GM18520 (cell line): ENCODE measurements around the gene XAB2.

Experiments used
- ATAC-seq: cut with Tn5 transposase; IDR thresholded peaks from one replicate; pipeline ENCODE4 v1.9.1; 2021; ENCODE audit not compliant: unreplicated experiment

XAB2 gene

DNA sequence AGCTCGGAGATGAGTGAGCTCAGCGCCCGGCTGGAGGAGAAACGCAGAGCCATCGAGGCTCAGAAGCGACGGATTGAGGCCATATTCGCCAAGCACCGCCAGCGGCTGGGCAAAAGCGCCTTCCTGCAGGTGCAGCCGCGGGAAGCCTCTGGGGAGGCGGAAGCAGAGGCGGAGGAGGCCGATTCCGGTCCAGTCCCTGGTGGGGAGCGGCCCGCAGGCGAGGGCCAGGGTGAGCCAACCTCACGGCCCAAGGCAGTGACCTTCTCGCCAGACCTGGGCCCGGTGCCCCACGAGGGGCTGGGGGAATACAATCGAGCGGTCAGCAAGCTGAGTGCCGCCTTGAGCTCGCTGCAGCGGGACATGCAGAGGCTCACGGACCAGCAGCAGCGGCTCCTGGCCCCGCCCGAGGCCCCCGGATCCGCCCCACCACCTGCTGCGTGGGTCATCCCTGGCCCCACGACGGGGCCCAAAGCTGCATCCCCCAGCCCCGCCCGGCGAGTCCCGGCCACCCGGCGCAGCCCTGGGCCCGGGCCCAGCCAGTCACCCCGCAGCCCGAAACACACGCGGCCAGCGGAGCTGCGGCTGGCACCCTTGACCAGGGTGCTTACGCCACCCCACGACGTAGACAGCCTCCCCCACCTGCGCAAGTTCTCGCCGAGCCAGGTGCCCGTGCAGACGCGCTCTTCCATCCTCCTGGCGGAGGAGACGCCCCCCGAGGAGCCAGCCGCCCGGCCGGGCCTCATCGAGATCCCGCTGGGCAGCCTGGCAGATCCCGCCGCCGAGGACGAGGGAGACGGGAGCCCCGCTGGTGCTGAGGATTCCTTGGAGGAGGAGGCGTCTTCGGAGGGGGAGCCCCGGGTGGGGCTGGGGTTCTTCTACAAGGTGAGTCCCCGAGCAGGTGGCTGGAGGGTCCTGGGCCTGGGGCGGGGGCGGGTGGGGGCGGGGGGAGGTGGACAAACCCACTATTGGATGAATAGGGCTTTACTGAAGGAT is 16.8 kb downstream of the XAB2 start:
- ATAC-seq: no peak

DNA sequence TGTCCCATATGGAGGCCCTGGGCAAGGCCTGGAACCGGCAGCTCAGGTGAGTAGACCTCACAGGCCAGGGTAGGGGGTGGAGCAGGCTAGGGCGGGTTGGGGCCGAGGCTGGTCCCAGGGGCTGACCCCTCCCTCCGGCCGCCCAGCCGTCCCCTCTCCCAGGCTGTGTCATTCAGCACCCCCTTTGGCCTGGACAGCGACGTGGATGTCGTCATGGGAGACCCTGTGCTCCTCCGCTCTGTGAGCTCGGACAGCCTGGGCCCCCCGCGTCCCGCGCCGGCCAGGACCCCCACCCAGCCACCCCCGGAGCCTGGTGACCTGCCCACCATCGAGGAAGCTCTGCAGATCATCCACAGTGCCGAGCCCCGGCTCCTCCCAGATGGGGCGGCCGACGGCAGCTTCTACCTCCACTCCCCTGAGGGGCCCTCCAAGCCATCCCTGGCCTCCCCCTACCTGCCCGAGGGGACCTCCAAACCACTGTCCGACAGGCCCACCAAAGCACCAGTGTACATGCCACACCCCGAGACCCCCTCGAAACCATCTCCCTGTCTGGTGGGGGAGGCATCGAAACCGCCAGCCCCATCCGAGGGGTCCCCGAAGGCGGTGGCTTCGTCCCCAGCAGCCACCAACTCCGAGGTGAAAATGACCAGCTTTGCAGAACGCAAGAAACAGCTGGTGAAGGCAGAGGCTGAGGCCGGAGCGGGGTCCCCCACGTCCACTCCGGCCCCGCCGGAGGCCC is 17.6 kb downstream of the XAB2 start:
- ATAC-seq: no peak

GRCh38 chr19:7610491-7611240 is 18.7 kb downstream of the XAB2 start:
- no peak for ATAC-seq

DNA sequence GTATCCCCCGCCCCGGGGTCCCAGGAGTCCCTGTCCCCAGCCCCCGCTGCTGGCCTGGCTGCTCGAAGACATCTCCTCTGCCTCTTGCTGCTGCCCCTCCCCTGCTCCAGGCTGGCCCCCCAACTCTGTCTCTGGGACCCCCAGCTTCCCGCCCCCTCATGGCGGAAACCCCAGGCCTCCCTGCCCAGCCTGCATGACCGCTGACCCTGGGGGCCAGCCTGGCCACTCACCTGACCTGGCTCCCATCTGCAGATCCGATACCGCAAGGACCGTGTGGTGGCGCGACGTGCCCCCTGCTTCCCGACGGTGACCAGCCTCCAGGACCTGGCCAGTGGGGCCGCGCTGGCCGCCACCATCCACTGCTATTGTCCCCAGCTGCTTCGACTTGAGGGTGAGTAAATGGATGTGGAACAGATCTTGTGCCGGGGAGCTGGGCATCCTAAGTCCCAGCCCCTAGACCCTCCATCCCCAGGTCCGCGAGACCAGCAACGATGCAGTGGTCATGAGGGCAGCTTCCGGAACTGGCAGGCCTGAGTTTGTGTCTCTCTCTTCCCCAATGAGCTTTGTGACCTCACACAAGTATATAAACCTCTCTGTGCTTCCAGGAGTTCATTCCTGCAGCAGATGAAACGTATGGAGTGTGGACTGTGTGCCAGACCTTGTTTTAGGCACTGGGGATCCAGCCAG is 21.3 kb downstream of the XAB2 start:
- no peak for ATAC-seq

DNA sequence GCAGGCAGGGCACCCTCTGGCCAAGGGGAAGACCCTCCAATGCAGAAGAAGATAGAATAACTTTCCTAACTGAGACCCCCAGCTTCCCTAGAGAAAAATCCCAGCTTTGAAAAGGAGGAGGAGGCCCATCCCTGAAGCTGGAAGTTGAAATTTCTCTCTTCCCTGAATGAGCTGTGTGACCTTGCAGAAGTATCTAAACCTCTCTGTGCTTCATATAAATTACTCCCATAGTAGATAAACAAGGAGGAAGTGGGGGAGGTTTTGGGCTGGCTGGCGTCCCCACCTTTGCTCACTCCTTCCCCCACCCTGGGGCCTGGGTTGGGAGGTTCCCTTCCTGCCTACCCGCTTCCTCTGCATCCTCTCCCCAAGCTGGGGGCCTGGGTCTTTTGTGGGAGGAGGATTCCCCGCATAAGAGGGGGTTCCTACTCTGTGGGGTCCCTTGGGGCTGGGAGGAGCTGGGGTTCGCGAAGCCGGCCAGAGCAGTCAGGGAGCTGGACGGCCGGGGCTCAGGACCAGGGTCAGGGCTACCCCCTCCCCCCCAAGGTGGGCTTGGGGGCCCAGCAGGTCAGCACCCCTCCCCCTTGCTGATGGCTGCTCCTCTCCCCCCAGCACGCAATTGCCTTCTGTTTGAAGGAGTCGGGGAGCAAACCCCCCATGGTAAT is 22.0 kb downstream of the XAB2 start:
- no peak for ATAC-seq

- ATAC-seq: no peak
Measured at GRCh38 chr19:7606289-7606688, 23.1 kb downstream of the XAB2 start.

DNA sequence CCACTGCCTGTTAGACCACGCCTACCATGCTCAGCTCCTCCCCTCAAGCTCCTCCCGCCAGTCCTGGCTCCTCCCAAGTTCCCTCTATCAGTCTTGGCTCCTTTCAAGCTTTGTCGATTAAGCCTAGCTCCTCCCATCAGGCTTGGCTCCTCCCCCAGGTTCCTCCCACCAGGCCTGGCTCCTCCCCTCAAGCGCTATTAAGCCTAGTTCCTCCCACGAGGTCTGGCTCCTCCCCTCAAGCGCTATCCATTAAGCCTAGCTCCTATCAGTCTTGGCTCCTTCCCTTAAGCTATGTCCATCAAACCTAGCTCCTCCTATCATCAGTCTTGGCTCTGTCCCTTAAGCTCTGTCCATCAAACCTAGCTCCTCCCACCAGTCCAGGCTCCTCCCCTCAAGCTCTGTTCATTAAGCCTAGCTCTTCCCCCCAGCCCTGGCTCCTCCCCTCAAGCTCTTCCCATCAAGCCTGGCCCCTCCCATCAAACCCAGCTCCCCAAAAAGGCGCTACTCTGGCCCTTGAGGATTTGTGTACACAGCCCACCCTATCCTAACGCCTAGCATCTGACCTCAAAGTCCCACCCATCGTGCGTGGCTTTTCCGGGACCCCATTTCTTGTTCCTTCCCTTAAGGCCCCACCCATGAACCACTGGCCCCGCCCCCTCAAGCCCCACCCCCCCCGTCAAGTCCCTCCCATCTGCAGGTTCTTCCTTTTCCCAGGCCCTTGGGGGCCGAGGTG is 23.7 kb downstream of the XAB2 start:
- ATAC-seq: no peak

GRCh38 chr19:7603919-7604318 is 25.4 kb downstream of the XAB2 start:
- no peak for ATAC-seq

- ATAC-seq: no peak
Measured at GRCh38 chr19:7602935-7603497, 26.3 kb downstream of the XAB2 start.

DNA sequence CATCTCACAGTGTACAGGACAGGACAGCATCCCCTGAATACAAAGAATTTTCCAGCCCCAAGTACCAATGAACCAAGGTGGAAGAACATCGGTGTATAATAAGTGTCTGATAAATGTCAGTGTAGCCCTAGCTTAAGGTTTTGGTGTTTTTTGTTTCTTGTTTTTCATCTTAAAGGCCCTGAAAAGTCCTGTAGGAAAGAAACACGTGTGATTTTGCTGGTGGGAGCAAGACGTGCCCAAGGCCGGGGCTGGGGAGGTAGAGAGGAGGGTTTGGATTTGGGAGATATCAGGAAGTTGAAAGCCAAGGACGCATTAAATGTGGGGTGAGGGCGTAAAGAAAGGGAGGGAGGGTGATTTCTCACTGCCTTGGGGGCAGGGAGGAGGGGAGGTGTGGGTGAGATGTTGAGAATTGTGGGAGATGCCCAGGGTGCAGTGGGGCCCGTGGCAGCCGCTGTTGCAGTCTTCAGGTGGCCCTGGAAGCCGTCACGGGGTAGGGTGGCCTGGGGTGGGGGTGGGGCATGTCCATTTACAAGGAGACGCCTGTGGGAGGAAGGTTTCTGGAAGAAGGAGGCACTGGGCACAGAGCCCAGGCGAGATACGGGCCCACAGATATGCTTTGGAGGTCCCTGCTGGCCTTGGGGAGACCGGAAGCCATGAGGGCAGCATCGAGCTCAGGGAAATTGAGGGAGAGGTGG is 27.0 kb downstream of the XAB2 start:
- no peak for ATAC-seq

DNA sequence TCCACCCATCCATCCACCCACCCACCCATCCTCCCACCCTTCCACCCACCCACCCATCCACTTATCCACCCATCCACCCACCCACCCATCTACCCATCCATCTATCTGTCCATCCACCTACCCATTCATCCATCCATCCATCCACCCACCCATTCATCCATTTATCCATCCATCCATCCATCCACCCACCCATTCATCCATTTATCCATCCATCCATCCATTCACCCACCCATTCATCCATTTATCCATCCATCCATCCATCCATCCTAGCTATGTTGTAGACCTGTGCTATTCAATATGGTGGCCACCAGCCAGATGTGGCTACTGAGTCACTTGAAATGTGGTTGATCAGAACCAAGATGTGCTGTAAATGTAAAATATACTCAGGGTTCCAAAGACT is 28.6 kb downstream of the XAB2 start:
- ATAC-seq: no peak

DNA sequence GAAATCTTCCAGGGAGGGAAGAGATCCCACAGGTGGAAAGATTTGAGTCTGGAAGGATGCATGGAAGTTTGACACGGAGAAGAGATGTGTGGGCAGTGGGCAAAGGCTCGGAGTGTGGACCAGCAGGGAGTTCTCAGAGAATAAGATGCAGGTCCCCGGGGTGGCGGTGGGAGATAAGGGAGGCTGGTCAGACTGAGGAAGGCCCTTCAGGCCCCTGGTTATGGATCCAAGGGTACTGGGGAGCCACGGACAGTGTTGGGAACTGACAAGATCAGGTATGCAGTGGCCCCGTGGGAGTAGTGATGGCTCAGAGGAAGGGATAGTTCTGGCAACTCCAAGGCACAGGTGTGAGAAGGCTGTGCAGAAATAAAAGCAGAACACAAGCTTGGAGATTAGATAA is 31.2 kb downstream of the XAB2 start:
- ATAC-seq: no peak

DNA sequence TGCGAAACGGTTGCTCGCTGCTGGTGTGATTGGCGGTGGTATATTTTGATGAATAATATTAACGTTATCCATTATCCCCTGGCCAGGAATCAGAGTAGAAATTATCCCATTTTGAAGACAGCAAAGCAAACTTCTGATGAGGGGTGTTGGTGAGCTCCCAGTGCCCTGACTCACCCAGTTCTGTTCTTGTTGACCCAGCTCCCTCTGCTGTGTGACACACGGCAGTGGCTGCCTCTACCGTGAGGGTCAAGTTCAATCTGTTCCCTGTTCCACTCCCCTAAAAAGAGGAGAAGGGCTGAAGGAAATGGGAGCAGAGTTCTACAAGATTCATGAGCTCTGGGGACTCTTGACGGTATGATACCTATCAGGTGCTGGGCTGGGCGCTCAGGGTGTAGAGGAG is 31.7 kb downstream of the XAB2 start:
- no peak for ATAC-seq

DNA sequence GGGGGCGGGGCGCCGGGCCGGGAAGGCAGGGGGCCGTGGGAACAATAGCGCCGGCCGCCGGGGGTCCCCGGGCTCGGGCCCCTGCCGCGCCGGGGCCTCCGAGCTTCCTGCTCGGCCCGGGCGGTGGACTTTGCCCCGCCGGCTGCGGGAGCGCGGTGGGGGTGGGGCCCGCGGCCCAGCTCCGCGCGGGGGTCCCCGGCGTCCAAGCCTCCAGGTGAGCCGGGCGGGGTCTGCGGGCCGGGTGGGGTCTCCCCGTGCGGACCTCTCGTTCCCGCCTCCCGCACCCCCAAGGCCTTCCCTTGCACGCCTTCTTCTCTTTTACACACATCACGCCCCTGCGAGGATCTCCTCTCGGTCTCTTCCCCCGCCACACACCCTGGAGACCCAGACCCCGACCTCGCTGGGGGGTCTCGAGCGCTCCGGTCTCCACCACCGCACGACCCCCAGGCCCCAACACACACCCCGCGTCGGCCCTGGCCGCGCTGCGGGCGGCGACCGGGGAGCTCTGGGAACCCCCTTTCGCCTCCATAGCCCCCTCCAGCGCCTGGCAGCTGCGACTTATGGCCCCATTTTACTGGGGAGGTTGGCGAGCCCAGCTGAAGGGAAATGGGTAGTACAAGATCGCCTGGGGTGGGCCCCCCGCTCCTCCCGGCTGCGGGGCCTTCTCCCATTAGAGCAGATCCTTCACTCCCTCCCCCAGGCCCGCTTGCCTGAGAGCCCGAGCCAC is 33.0 kb downstream of the XAB2 start:
- no peak for ATAC-seq

- ATAC-seq: no peak
Measured at GRCh38 chr19:7595466-7596133, 33.7 kb downstream of the XAB2 start, which contains the start of gene CAMSAP3. Gene CAMSAP3 (plus strand): TSS chr19:7595863. CDS start chr19:7596003, 140 bp downstream.

GRCh38 chr19:7590256-7590655 is 39.1 kb downstream of the XAB2 start:
- ATAC-seq: no peak

- ATAC-seq: no peak
Measured at GRCh38 chr19:7589822-7590221, 39.5 kb downstream of the XAB2 start.
